AG04449 (cell line): Measurements from ENCODE around the gene TET1.

Source experiments
- CTCF ChIA-PET: fragments of 350-600 bp; formaldehyde crosslinking; extraction: SDS; loops from one replicate; lab custom pipeline; 2021; ENCODE audit warnings: antibody characterized with exemption; lab: Yijun Ruan, JAX
- POLR2A ChIA-PET: fragments of 400-600, 350-600 bp; formaldehyde crosslinking; extraction: SDS; loops from one replicate; lab custom pipeline; 2020; ENCODE audit warnings: antibody characterized with exemption, inconsistent platforms; lab: Yijun Ruan, JAX
- DNase-seq: peaks from one replicate; pipeline ENCODE4 v3.0.0-alpha.2; 2010; ENCODE audit warnings: low read depth, low spot score
- H3K4me3 ChIP-seq: 2 replicates; pipeline ENCODE4 v1.5.1; 2011; ENCODE audit warnings: low read depth, mild to moderate bottlenecking, control low read depth, low read length
- CTCF ChIP-seq: IDR thresholded peaks from one replicate; pipeline ENCODE4 v1.5.1; 2011; ENCODE audit warnings: mild to moderate bottlenecking, moderate library complexity, low read length, control low read depth, inconsistent platforms; ENCODE audit not compliant: insufficient read depth; ENCODE audit errors: missing control alignments

Gene TET1

DNA sequence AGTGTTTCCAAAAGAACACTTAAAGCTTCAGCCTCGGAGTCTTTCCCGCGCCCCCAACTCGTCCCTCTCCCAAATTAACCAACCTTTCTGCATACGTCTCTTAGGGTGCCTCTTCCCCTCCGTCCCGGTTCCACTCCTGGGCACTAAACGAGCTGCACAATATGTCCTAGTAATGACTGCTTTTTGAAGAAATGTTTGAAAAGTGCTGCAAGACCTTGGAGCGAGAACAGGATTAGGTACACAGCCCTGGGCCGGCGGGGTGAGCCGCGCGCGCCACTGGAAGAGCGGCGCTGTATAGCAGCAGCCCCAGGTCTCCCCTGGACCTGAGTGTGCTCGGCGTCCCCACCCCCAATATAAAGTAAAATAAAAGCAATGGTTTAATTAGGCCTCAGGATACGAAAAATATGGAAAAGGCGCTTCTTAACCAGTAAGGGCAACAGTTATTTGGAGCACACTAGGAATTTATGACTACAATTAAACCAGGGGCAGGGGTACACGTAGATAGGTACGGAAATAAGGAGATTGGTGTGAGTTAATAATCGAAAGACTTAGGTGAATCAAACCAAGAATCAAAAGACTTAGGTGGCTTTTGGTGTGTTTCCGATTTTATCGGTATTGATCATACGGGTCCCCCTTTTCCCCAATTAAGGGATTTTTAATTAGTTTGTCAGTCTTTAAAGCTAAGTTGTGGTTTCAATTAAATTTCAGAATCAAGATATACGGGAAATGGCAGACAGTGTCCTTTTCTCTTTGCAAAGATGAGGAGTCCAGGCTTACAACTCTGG, 1.9 kb downstream of the TET1 start:
- no peak for TF ChIP-seq CTCF
- CTCF ChIA-PET, result interaction anchor here (1.1 to 4.6 kb wide), 3 partner anchors 11 to 18 kb away, joined by 3 to 29 read pairs (median 3); no protein-coding TSS in a partner anchor
- peak overlapping the region; percentile 80 for H3K4me3 ChIP-seq
- POLR2A ChIA-PET, result interaction anchor here (3.1 kb wide), 1 partner anchor 39 kb away, joined by 27 read pairs; no protein-coding TSS in a partner anchor
- no peak for DNase-seq

DNA sequence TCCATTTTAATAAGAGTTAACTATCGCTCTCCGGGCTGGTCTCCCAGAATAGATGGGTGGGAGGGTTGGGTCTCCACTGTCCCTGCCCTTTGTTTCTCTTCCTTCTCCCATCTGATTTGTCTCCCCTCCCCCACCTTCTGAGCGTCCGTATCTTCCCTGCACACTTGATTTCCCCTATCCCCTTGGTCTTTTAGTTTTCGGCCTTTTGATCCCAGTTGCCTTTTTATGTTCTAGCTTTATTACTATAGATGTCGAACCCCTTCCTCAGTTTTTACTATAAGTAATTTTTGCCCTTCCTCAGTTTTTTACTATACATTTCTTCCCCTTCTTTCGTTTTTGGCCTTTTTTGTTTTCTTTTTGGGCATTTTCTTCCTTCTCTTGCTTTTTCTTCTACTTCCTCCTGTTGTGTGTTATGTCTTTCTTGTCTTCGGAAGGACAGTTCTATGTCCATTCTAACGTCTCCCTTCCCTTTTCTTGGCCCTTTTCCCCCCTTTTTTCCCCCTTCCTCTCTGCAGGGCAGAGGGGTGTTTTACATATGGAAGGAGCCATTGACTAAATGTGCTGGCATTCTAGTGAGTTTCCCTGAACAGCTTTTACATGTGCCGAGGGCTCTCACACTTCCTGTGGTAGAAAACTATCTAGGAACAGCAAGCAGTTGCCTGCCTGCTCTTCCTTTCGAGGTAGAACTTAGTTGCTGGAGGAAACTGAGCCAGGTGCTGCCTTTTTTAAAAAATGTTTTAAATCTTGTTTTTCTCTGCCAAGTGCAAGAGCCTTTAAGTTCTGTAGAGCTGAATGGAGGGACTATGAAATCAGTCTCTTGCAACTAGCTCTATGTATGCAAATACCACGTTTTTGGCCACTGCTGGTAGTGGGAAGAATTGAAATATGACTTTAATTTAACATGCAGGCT, 2.8 kb downstream of the TET1 start:
- H3K4me3 ChIP-seq, result peak overlapping the region; percentile 80
- POLR2A ChIA-PET, result no interaction called here
- CTCF ChIA-PET, result interaction anchor here (1.3 to 4.6 kb wide), 3 partner anchors 12 to 19 kb away, joined by 3 to 29 read pairs (median 3); no protein-coding TSS in a partner anchor
- DNase-seq, result no peak
- no peak for TF ChIP-seq CTCF

DNA sequence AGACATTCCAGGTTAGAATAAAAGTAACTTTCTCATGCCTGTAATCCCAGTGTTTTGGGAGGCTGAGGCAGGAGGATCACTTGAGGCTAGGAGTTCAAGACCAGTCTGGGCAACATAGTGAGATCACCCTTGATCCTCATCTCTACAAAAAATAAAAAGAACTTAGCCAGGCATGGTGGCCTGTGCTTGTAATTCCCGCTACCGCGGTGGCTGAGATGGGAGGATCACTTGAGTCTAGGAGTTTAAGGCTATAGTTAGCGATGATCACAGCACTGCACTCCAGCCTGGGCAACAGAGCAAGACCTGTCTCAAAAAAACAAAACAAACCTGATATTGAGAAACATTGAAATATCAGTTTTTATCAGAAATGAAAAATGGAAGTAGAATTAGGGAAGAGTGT, 4.6 kb downstream of the TET1 start:
- DNase-seq, result no peak
- POLR2A ChIA-PET, result no interaction called here
- no peak overlapping the region for H3K4me3 ChIP-seq
- no peak for TF ChIP-seq CTCF
- CTCF ChIA-PET, result interaction anchor here (1.3 to 4.6 kb wide), 2 partner anchors 10 to 14 kb away, joined by 3 to 29 read pairs; no protein-coding TSS in a partner anchor

GRCh38 chr10:68565658-68566057, 5.5 kb downstream of the TET1 start:
- POLR2A ChIA-PET, result no interaction called here
- CTCF ChIA-PET, result no interaction called here
- DNase-seq, result no peak
- no peak overlapping the region for H3K4me3 ChIP-seq
- no peak for TF ChIP-seq CTCF

DNA sequence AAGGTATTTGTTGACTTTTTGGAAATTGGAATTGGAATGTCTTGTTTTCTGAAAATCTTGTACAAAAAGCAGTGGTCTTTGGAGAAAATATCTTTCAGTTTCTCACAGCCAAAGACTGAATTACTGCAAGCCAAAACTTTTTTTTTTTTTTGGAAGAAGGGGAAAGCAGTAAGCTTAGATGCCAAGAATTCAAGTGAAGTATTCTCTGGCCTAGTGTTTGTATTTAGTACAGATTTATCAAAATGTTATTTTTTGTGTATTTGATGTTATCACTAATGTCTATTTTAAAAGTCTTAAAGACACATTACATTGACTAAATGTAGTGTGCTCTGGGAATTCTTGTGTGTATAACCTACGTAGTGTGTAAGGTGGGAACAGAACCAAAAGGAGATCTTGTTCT, 6.2 kb downstream of the TET1 start:
- ChIA-PET CTCF (no interaction called here), POLR2A (no interaction called here)
- no peak for TF ChIP-seq CTCF
- DNase-seq, result no peak
- H3K4me3 ChIP-seq, result no peak overlapping the region
